PC-9 (cell line): ENCODE data around the gene LAX1. TPM values are rescaled to one million over a fixed set of nuclear protein-coding genes. Genes with fewer than 3 reads are reported as not detected.
"Not testable (repeated sequence)": the region's sequence is repeated elsewhere in the genome, so short reads cannot be mapped to it uniquely, and the experiment has no call there.

Source experiments
- BruUV-seq: library from RNA; stranded (reverse); fragments of 400-500 nt; replicated peaks from 2 replicates; lab custom pipeline; 2021; lab: Mats Ljungman, UMichigan
- CTCF ChIA-PET: fragments of 300-600 bp; sonication (Branson Sonifier 250); formaldehyde crosslinking; loops from one replicate; lab custom pipeline; 2022; ENCODE audit warnings: antibody characterized with exemption; lab: Charles Lee
- POLR2A ChIA-PET: fragments of 300-600 bp; sonication (Branson Sonifier 250); formaldehyde crosslinking; loops from one replicate; lab custom pipeline; 2022; ENCODE audit warnings: antibody characterized with exemption; ENCODE audit not compliant: unreplicated experiment; lab: Charles Lee
- DNase-seq, 2 experiments: peaks; one replicate each; pipeline versions ENCODE4 v3.0.0 to v3.0.0-alpha.2; 2015 to 2022; ENCODE audit warnings: mixed read lengths in 1 of 2
- H2AFZ ChIP-seq: fragments of 200-600 bp; sonication (generic); 2 replicates; pipeline ENCODE4 v1.8.1; 2017; ENCODE audit warnings: antibody characterized with exemption
- H3F3A ChIP-seq: fragments of 200-600 bp; sonication (generic); 2 replicates; pipeline ENCODE4 v1.8.1; 2017; ENCODE audit warnings: antibody characterized with exemption, mild to moderate bottlenecking, low read depth; ENCODE audit not compliant: insufficient read depth
- H3K27ac ChIP-seq: fragments of 200-600 bp; sonication (generic); 2 replicates; pipeline ENCODE4 v1.6.1; 2016; ENCODE audit warnings: mixed run types
- H3K27me3 ChIP-seq: fragments of 200-600 bp; sonication (generic); 2 replicates; pipeline ENCODE4 v1.6.1; 2016; ENCODE audit warnings: low read depth, mixed run types; ENCODE audit not compliant: insufficient read depth
- H3K36me3 ChIP-seq: fragments of 200-600 bp; sonication (generic); 2 replicates; pipeline ENCODE4 v1.6.1; 2016; ENCODE audit warnings: low read depth, mixed run types
- H3K4me1 ChIP-seq: fragments of 200-600 bp; sonication (generic); replicated peaks from 2 replicates; pipeline ENCODE4 v1.6.1; 2016; ENCODE audit warnings: mixed run types; ENCODE audit not compliant: insufficient read depth
- H3K4me2 ChIP-seq: fragments of 200-600 bp; sonication (generic); 2 replicates; pipeline ENCODE4 v1.6.1; 2017; ENCODE audit warnings: mixed run types
- H3K4me3 ChIP-seq: fragments of 200-600 bp; sonication (generic); 2 replicates; pipeline ENCODE4 v1.6.1; 2016; ENCODE audit warnings: mixed run types
- H3K79me2 ChIP-seq: fragments of 200-600 bp; sonication (generic); 2 replicates; pipeline ENCODE4 v1.6.1; 2017; ENCODE audit warnings: low read depth, mixed run types
- H3K9me2 ChIP-seq: fragments of 200-600 bp; sonication (generic); 2 replicates; pipeline ENCODE4 v1.8.1; 2017; ENCODE audit warnings: mild to moderate bottlenecking; ENCODE audit not compliant: insufficient read depth
- H3K9me3 ChIP-seq: fragments of 200-600 bp; sonication (generic); 2 replicates; pipeline ENCODE4 v1.8.1; 2016; ENCODE audit warnings: low read depth; ENCODE audit not compliant: insufficient read depth
- H4K20me1 ChIP-seq: fragments of 200-600 bp; sonication (generic); 2 replicates; pipeline ENCODE4 v1.8.1; 2017; ENCODE audit not compliant: insufficient read depth
- EZH2 ChIP-seq: fragments of 200-600 bp; sonication (generic); IDR thresholded peaks from 2 replicates; pipeline ENCODE4 v1.8.0; 2017; ENCODE audit warnings: antibody characterized with exemption, low read depth
- intact Hi-C: fragments of 100-400 bp; cut with micrococcal nuclease; formaldehyde crosslinking; loops from one replicate; pipeline ENCODE4 v1.10.0; 2022; ENCODE audit not compliant: unreplicated experiment
- total RNA-seq: library from RNA; stranded (reverse); gene quantifications from 2 replicates; pipeline ENCODE4 v1.2.3, GENCODE V29; 2021
- TF ChIP-seq, protein P1 (sequence below): fragments of 200-600 bp; sonication (generic); conservative IDR thresholded peaks from 2 replicates; pipeline ENCODE4 v1.6.1; 2017; ENCODE audit warnings: mixed run types, antibody characterized with exemption, mild to moderate bottlenecking, moderate library complexity

LAX1 gene
- total RNA-seq, 1 experiment from 2014 or later: not detected

DNA sequence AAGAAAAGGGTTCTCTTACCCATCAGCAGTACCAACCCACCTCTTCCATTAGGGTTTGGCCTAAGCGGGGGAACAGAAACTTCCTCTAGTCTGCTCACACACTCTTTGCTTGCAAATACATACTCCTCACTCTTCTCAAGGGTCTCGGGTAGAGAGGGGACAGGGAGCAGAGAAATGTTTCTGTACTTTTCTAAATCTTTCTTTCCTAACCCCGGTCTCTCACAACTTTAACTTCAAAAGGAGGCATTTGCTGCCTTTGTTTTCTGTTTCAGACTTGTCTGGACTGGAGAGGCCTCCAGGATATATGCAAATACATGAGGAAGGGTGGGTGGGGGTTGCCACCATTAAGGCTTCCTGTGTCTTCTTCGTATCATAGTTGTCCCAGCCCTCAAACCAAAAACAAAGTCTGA is 10.5 kb upstream of the LAX1 start:
- H2AFZ ChIP-seq: no peak overlapping the region
- DNase-seq: no peak
- H3K36me3 ChIP-seq: no peaks in the 10 kb centered on the region
- no peaks in the 10 kb centered on the region for H3K9me3 ChIP-seq
- H3K9me2 ChIP-seq: no peaks in the 10 kb centered on the region
- H4K20me1 ChIP-seq: no peaks in the 10 kb centered on the region
- ChIA-PET POLR2A (no interaction called here), CTCF (no interaction called here)
- H3K79me2 ChIP-seq: no peaks in the 10 kb centered on the region
- peaks cover 13% of the 10 kb centered on the region for H3K4me1 ChIP-seq
- H3K27ac ChIP-seq: no peak overlapping the region
- TF ChIP-seq, protein P1, sequence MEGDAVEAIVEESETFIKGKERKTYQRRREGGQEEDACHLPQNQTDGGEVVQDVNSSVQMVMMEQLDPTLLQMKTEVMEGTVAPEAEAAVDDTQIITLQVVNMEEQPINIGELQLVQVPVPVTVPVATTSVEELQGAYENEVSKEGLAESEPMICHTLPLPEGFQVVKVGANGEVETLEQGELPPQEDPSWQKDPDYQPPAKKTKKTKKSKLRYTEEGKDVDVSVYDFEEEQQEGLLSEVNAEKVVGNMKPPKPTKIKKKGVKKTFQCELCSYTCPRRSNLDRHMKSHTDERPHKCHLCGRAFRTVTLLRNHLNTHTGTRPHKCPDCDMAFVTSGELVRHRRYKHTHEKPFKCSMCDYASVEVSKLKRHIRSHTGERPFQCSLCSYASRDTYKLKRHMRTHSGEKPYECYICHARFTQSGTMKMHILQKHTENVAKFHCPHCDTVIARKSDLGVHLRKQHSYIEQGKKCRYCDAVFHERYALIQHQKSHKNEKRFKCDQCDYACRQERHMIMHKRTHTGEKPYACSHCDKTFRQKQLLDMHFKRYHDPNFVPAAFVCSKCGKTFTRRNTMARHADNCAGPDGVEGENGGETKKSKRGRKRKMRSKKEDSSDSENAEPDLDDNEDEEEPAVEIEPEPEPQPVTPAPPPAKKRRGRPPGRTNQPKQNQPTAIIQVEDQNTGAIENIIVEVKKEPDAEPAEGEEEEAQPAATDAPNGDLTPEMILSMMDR: no peak
- no peak for TF ChIP-seq EZH2
- no TSS peak for BruUV-seq
- H3F3A ChIP-seq: peaks cover 6% of the 10 kb centered on the region; the same call in 1 of the 2 replicates
- no peak overlapping the region for H3K4me3 ChIP-seq
- intact Hi-C loops: no loop called here
- no peaks in the 10 kb centered on the region for H3K27me3 ChIP-seq
- H3K4me2 ChIP-seq: no peak overlapping the region

DNA sequence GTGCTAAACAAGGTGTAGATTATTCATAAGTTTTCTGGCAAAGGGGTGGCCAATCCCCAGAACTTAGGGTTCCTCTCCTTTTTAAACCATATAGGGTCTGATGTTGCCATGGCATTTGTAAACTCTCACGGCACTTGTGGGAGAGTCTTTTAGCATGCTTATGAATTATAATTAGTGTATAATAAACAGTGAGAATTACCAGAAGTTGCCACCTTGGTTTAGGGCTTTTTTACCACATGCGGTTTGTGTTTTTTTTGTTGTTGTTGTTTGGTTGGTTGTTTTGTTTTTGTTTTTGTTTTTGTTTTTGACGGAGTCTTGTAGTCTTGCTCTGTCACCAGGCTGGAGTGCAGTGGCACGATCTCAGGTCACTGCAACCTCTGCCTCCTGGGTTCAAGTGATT is 8.9 kb upstream of the LAX1 start:
- no peaks in the 10 kb centered on the region for H4K20me1 ChIP-seq
- H3K4me3 ChIP-seq: no peak overlapping the region
- intact Hi-C loops: no loop called here
- H3K4me1 ChIP-seq: peaks cover 13% of the 10 kb centered on the region
- H3K27ac ChIP-seq: no peak overlapping the region
- H3K9me2 ChIP-seq: no peaks in the 10 kb centered on the region
- ChIA-PET CTCF (no interaction called here), POLR2A (no interaction called here)
- no peaks in the 10 kb centered on the region for H3K27me3 ChIP-seq
- H3K79me2 ChIP-seq: no peaks in the 10 kb centered on the region
- no peak overlapping the region; the same call in 1 of the 2 replicates for H3K4me2 ChIP-seq
- no peak for DNase-seq
- TF ChIP-seq EZH2: no peak
- TF ChIP-seq, protein P1: no peak
- BruUV-seq: no TSS peak
- peaks cover 6% of the 10 kb centered on the region; the same call in 1 of the 2 replicates for H3F3A ChIP-seq
- H3K36me3 ChIP-seq: no peaks in the 10 kb centered on the region
- no peaks in the 10 kb centered on the region for H3K9me3 ChIP-seq
- H2AFZ ChIP-seq: no peak overlapping the region

DNA sequence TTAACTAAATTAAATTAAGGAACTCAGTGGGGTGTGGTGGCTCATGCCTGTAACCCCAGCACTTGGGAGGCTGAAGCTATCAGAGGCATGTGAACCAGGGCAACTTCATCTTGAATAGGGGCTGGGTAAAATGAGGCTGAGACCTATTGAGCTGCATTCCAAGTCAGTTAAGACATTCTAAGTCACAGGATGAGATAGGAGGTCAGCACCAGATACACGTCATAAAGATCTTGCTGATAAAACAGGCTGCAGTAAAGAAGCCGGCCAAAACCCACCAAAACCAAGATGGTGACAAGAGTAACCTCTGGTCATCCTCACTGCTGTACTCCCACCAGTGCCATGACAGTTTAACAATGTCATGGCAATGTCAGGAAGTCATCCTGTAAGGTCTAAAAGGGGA is 6.2 kb upstream of the LAX1 start:
- intact Hi-C loops, POLR2A ChIA-PET, H3K36me3 ChIP-seq, H3K4me2 ChIP-seq, H3K9me2 ChIP-seq, H4K20me1 ChIP-seq, CTCF ChIA-PET, H3K9me3 ChIP-seq, H3K27ac ChIP-seq, H3K27me3 ChIP-seq, BruUV-seq, H3K4me3 ChIP-seq, H3K79me2 ChIP-seq, DNase-seq, H3F3A ChIP-seq, H2AFZ ChIP-seq: not testable (repeated sequence)
- H3K4me1 ChIP-seq: peaks cover 13% of the 10 kb centered on the region

DNA sequence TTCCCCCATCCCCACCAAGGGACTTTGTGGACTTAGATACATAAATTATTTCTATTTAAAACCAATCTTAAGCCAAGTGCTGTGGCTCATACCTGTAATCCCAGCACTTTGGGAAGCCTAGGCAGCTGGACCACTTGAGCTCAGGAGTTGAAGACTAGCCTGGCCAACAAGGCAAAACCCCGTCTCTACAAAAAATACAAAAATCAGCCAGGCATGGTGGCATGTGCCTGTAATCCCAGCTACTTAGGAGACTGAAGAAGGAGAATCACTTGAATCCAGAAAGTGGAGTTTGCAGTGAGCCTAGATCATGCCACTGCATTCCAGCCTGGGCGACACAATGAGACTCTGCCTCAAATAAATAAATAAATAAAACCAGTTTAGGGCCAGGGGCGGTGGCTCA is 4.5 kb upstream of the LAX1 start:
- Histone ChIP-seq H3K9me2 (no peaks in the 10 kb centered on the region), H3K4me3 (no peak overlapping the region), H4K20me1 (no peaks in the 10 kb centered on the region), H3K4me1 (peaks cover 18% of the 10 kb centered on the region), H3K9me3 (no peaks in the 10 kb centered on the region), H3K79me2 (no peaks in the 10 kb centered on the region), H3K4me2 (no peak overlapping the region), H3K36me3 (no peaks in the 10 kb centered on the region), H3K27ac (no peak overlapping the region), H2AFZ (no peak overlapping the region), H3K27me3 (no peaks in the 10 kb centered on the region), H3F3A (peaks cover 9% of the 10 kb centered on the region; the same call in 1 of the 2 replicates)
- intact Hi-C loops: no loop called here
- no TSS peak for BruUV-seq
- ChIA-PET POLR2A (no interaction called here), CTCF (no interaction called here)
- no peak for DNase-seq
- TF ChIP-seq, protein P1: no peak
- no peak for TF ChIP-seq EZH2

DNA sequence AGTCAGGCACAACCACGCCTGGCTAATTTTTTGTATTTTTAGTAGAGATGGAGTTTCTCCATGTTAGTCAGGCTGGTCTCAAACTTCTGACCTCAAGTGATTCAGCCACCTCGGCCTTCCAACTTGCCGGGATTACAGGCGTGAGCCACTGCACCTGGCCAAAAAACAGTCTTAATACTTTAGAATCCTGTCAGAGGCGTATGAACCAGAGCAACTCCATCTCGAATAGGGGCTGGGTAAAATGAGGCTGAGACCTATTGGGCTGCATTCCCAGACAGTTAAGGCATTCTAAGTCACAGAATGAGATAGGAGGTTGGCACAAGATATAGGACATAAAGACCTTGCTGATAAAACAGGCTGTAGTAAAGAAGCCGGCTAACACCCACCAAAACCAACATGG is 3.0 kb upstream of the LAX1 start:
- not testable (repeated sequence) for BruUV-seq, H2AFZ ChIP-seq, H4K20me1 ChIP-seq

More for the DNA sequence above, 3.0 kb upstream of the LAX1 start:
- H3K4me1 ChIP-seq, H3K9me2 ChIP-seq, H3K4me3 ChIP-seq, intact Hi-C loops, H3K27me3 ChIP-seq, H3K4me2 ChIP-seq, CTCF ChIA-PET, H3K9me3 ChIP-seq, DNase-seq, H3F3A ChIP-seq, H3K36me3 ChIP-seq, POLR2A ChIA-PET, H3K79me2 ChIP-seq, H3K27ac ChIP-seq: not testable (repeated sequence)
